Uterus (tissue), 4 donors: ENCODE results near the gene RNF181. TPM values are rescaled to one million over a fixed set of nuclear protein-coding genes. Genes with fewer than 3 reads are reported as not detected.
A peak's percentile ranks its signal among the peaks of the same experiment; 100 is the strongest.
"Not testable (repeated sequence)": the region's sequence is repeated elsewhere in the genome, so short reads cannot be mapped to it uniquely, and the experiment has no call there.

ENCODE experiments used
- DNase-seq, 2 donors: peaks; one replicate each; pipeline ENCODE4 v3.0.0-alpha.2; 2019 to 2020
- H3K27ac ChIP-seq, 2 donors: fragments of 200-600 bp; sonication (generic); 1 replicate in 1 of 2; 2 replicates in 1 of 2; pipeline ENCODE4 v1.5.1; 2016 to 2018
- H3K27me3 ChIP-seq, 2 donors: fragments of 200-600 bp; sonication (generic); one replicate each; pipeline ENCODE4 v1.5.1; 2018 to 2019; ENCODE audit warnings: control low read depth in 1 of 2
- H3K36me3 ChIP-seq, 2 donors: fragments of 200-600 bp; sonication (generic); one replicate each; pipeline ENCODE4 v1.5.1; 2019; ENCODE audit warnings: control low read depth in 1 of 2
- H3K4me1 ChIP-seq, 2 donors: fragments of 200-600 bp; sonication (generic); one replicate each; pipeline ENCODE4 v1.5.1; 2018 to 2019; ENCODE audit warnings: control low read depth in 1 of 2
- H3K4me3 ChIP-seq, 2 donors: fragments of 200-600 bp; sonication (generic); 1 replicate in 1 of 2; 2 replicates in 1 of 2; pipeline ENCODE4 v1.5.1; 2018 to 2019; ENCODE audit warnings: mild to moderate bottlenecking in 1 of 2
- H3K9me3 ChIP-seq, 2 donors: fragments of 200-600 bp; sonication (generic); one replicate each; pipeline ENCODE4 v1.5.1; 2019; ENCODE audit warnings: control low read depth in 1 of 2
- CTCF ChIP-seq, 4 experiments: fragments of 200-600 bp in 2 of 4; fragments of 450-650 bp in 2 of 4; sonication (generic) in 2 of 4; IDR thresholded peaks; one replicate each; pipeline ENCODE4 v1.5.1; 2016 to 2019; ENCODE audit warnings: antibody characterized with exemption in 4 of 4, mild to moderate bottlenecking in 2 of 4, moderate library complexity in 1 of 4
- POLR2A ChIP-seq, 2 donors: fragments of 450-650 bp; IDR thresholded peaks; one replicate each; pipeline ENCODE4 v1.6.1; 2016; ENCODE audit warnings: antibody characterized with exemption in 2 of 2, mild to moderate bottlenecking in 1 of 2, moderate library complexity in 1 of 2
- intact Hi-C: fragments of 100-400 bp; cut with DNase I; formaldehyde crosslinking; loops from one replicate; pipeline ENCODE4 v1.15.1; 2023; ENCODE audit warnings: low total_unique reads
- total RNA-seq, 4 donors: library from RNA; depleted of rRNA in 3 of 4; stranded (reverse); fragments of >200 nt in 3 of 4; gene quantifications; one replicate each; pipeline versions ENCODE4 v1.1.0 to v1.2.4, GENCODE V29; 2014 to 2023
- donor health status: DM: yes; HTN: yes; CAD: no.

RNF181 gene
- total RNA-seq, 4 donors from 2014 or later, result 53.0 to 362 (median 175) TPM

GRCh38 chr2:85553184-85553583 lies 42.4 kb upstream of the RNF181 start:
- TF ChIP-seq POLR2A (IDR thresholded peaks at IDR 0.05), result no peak
- no peak for TF ChIP-seq CTCF (IDR thresholded peaks at IDR 0.05)
- Histone ChIP-seq H3K27ac (no peak overlapping the region), H3K9me3 (no peaks in the 10 kb centered on the region), H3K4me3 (no peak overlapping the region), H3K27me3 (no peaks in the 10 kb centered on the region), H3K4me1 (no peaks in the 10 kb centered on the region), H3K36me3 (no peaks in the 10 kb centered on the region)
- no peak for DNase-seq
- intact Hi-C loops, result loop anchor here (2.0 kb wide), 1 partner anchor 132 kb away; no protein-coding TSS in a partner anchor

GRCh38 chr2:85554980-85555612 lies 40.4 kb upstream of the RNF181 start:
- Histone ChIP-seq H3K36me3 (no peaks in the 10 kb centered on the region), H3K4me3 (no peak overlapping the region)

GRCh38 chr2:85557130-85557529 lies 38.4 kb upstream of the RNF181 start:
- peaks cover 8 to 9% of the 10 kb centered on the region in 2 donors for H3K4me1 ChIP-seq
- no peak for DNase-seq
- TF ChIP-seq CTCF (IDR thresholded peaks at IDR 0.05) (no peak), POLR2A (IDR thresholded peaks at IDR 0.05) (no peak)
- no peak overlapping the region for H3K4me3 ChIP-seq
- H3K9me3 ChIP-seq, result no peaks in the 10 kb centered on the region
- intact Hi-C loops, result no loop called here
- no peaks in the 10 kb centered on the region for H3K27me3 ChIP-seq
- H3K27ac ChIP-seq, result no peak overlapping the region
- H3K36me3 ChIP-seq, result no peaks in the 10 kb centered on the region

More at GRCh38 chr2:85554980-85555612, 40.4 kb upstream of the RNF181 start:
- H3K4me1 ChIP-seq, result peaks cover 4 to 5% of the 10 kb centered on the region in 2 donors
- DNase-seq, result no peak
- H3K9me3 ChIP-seq, result no peaks in the 10 kb centered on the region
- intact Hi-C loops, result no loop called here
- TF ChIP-seq CTCF (IDR thresholded peaks at IDR 0.05) (no peak), POLR2A (IDR thresholded peaks at IDR 0.05) (no peak)
- H3K27ac ChIP-seq, result no peak overlapping the region
- no peaks in the 10 kb centered on the region for H3K27me3 ChIP-seq

GRCh38 chr2:85558160-85558559 lies 37.4 kb upstream of the RNF181 start:
- Histone ChIP-seq H3K9me3 (no peaks in the 10 kb centered on the region), H3K4me3 (no peak overlapping the region), H3K27me3 (no peaks in the 10 kb centered on the region), H3K4me1 (peaks cover 8 to 9% of the 10 kb centered on the region in 2 donors), H3K27ac (no peak overlapping the region), H3K36me3 (no peaks in the 10 kb centered on the region)
- no peak for DNase-seq
- TF ChIP-seq CTCF (IDR thresholded peaks at IDR 0.05), result no peak
- intact Hi-C loops, result no loop called here

DNA sequence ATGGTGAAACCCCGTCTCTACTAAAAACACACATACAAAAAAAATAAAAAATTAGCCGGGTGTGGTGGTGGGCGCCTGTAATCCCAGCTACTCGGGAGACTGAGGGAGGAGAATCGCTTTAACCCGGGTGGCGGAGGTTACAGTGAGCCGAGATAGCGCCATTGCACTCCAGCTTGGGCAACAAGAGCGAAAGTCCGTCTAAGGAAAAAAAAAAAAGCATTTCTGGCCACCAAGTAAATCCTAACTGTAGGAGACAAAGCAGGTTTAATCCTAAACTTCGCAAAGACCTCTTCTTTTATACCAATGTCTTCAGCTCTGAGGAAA lies 35.2 kb upstream of the RNF181 start:
- H3K27me3 ChIP-seq, intact Hi-C loops, H3K9me3 ChIP-seq, H3K4me1 ChIP-seq, H3K36me3 ChIP-seq, DNase-seq: not testable (repeated sequence)
- H3K4me3 ChIP-seq, result peak overlapping the region; percentile 81 to 91
- H3K27ac ChIP-seq, result peak overlapping the region in 1 of 2 donors; percentile 89
